Left lobe of liver (tissue), 2 donors: ENCODE data around the gene KRT26. TPM values are rescaled to one million over a fixed set of nuclear protein-coding genes. Genes with fewer than 3 reads are reported as not detected.

Source experiments
- ATAC-seq: fragments of 200-7000 bp; cut with Tn5 transposase; one replicate; pipeline ENCODE4 v1.9.1; 2020; ENCODE audit warnings: mild to moderate bottlenecking, moderate library complexity
- DNase-seq: peaks from one replicate; pipeline ENCODE4 v3.0.0-alpha.2; 2020; ENCODE audit warnings: low spot score
- total RNA-seq: library from RNA; stranded (reverse); gene quantifications from one replicate; pipeline ENCODE4 v1.2.1, GENCODE V29; 2021
- donor health status: DM: no; HTN: no; CAD: no; lungs with moderate emphysema.
- donor health status: DM: no; HTN: yes; CAD: no.

Gene KRT26
- total RNA-seq, 1 donor from 2014 or later, result not detected

DNA sequence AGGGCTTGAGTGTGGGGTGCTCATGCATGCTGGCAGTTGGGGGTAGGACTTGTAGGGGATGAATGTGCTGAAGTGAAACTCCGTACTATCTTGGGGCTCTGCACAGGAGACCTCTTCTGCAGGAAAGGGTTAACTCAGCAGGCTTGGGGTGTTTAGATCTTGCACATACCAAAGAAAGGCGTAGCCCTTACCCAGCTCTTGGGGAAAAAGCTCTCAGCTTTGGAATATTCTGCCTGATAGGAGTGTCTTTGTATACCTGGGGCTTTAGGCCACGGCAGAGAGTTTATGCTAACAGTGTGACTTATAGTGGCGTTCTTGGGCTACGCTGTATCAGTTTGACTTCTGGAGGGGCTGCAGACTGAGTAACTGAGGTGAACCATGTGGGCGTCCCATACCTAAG lies 38.0 kb downstream of the KRT26 start:
- no peak for ATAC-seq
- DNase-seq, result no peak

DNA sequence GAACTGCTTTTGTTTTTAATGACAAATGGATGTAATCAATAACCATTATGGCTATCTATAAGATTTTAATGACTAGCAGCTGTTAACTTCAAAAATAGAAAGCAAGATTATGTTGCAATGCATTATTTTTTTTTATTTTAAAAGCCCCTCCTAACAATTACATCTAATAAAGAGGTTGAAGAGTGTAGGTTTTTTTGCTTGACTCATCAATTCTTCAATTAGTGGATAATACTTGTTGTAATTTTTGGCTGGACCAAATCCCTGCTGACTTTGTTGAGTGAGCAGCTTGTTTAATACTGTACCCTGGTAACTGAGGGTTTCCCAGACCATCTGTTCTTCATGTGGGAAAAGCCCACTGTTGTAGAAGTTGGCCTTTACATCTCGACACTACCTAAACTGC lies 41.0 kb downstream of the KRT26 start:
- ATAC-seq, result no peak

DNA sequence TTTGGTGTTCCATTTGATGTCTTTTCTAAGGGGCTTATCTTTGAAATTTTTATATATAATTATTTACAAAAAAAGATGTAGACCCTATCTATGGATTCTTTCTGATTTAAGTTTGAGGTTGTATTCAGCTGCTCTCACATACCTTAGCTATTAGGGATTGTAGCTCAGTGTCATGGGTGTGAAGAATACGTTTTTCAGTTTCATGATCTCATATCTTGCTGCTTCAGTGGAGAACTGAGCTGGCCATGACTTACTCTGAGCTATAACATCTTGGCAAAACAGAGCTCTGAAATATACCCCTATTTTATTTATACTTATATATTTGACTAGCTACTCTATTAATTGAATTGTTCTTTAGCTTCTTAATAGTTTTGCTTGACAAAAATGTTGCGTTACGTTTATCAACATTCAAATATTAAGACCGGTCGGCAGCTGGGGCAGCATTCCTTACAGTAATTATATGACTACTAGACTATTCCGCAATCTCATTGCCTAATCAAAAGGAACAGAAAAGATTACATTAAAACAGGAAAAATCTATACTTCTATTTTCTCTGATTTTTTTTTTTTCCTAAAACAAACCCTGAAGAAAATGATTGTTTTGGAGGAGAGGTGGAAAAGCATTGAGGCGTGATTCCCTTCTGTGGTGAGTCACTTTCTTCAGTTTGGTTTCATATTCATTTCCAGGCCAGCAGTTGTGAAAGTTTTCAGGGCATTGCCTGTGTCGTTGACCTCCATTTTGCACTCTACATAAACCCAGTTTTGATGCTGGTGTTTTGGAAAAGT lies 44.4 kb downstream of the KRT26 start:
- DNase-seq (no peak), ATAC-seq (peak; percentile 76)

More for the DNA sequence above, 41.0 kb downstream of the KRT26 start:
- DNase-seq, result no peak

DNA sequence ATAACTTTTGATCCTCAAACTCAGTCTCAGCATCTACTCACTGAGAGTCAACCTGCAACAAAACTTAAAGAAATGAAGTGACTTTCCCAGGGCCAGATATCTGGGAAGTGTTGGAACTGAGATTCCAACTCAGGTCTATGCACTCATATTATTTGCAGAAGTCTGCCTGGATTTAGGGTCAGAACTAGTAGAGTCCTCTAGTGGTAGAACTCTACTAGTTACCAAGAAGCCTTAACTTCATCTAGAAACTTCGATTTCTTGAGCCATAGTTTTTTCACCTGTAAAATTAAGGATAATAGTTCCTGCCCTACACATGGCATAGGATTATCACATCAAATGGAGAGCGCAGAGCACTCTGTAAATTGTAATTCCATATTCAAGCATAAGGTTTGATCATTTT lies 45.1 kb downstream of the KRT26 start:
- ATAC-seq (peak; percentile 94), DNase-seq (no peak)

DNA sequence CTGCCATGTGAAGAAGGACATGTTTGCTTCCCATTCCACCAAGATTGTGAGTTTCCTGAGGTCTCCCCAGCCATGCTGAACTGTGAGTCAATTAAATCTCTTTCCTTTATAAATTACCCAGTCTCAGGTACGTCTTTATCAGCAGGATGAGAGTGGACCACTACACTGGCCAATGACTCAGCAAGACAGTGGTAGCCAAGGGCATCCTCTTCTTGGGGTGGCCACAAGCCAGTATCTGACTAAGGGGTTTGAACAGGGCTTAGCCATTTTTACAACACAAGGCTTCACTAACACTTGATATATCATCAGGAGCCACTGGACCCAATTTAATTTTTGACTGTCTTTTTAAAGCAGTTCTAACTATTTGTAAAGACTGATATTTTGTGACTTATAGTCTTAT lies 47.3 kb downstream of the KRT26 start:
- DNase-seq (no peak), ATAC-seq (no peak)

DNA sequence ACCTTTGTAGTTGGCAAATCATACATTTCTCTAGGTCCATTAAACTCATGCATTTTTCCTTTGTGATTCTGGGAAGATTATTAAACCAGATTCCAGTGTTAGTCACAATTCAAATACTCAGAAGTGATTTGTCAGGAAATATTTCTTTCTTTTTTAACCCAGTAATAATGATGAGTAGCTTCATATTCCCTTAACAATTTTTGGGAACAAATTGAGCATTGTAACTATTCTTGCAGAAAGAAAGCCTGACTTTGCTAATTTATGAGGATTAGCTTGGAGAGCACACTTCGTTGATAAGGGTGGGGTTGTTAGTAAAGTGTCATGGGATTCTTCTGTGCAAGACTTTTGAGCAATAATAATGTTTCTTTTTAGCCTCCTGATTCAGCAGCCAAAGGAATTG lies 49.8 kb downstream of the KRT26 start:
- DNase-seq (no peak), ATAC-seq (no peak)

DNA sequence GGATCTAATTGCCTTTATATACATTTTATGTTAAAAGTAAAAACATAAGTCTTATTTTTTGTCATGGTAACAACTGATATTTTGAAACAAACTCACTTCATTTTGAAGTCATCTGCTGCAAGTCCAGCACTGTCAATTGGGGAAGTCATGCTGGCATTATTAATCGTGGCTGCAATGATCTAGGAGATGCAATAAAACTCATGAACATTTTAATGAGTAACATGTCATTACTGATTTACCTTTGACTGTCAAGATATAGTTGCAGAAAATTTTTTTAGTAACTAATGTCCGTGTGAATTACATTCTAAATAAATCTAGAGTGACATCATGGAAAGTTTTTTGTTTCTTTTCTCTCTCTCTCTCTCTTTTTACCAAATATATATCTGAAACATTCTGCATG lies 51.1 kb downstream of the KRT26 start:
- no peak for DNase-seq
- no peak for ATAC-seq

DNA sequence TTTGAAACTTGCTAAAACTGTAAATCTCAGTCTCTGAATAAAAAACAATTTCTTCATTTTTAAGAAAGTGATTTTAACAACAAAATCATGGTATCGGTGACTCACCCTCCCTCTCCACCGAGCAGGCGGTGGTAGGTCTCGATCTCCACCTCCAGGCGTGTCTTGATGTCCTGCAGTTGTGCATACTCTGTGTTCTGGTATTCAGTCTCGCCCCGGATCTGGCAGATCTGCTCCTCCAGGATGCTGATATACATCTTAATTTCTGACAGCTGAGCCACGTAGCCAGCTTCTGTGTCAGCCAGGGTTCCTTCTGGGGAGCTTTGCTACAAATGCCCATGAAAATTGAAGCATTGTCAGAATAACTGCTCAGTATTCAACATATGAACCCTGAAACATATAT lies 53.1 kb downstream of the KRT26 start:
- no peak for DNase-seq

DNA sequence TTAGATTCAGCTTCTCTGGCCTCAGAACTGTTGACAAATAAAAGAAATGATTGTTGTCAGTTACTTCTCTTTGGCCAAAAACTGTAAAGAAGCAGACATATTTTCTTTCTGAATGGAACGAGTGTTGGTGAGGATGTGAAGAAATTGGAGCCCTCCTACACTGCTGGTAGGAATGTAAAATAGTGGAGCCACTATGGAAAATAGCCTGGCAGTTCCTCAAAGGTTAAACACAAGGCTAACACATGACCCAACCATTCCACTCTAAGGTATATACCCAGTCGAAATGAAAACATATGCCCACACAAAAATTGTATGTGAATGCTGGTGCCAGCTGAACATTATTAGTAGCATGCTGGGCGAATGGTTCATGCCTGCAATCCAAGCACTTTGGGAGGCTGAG lies 54.2 kb downstream of the KRT26 start:
- DNase-seq (no peak), ATAC-seq (no peak)

More for the DNA sequence above, 53.1 kb downstream of the KRT26 start:
- ATAC-seq, result no peak

Other genes starting within 250 kb of the KRT26 start
- 0.75 TPM for gene CCR7, start 206.7 kb downstream of the KRT26 start, total RNA-seq
- 28.3 TPM for gene SMARCE1, start 124.4 kb downstream of the KRT26 start, total RNA-seq
- gene KRT222, start 107.0 kb downstream of the KRT26 start, total RNA-seq, result 2.4 TPM
- not detected for gene KRT24, start 68.4 kb downstream of the KRT26 start, total RNA-seq
- not detected for gene KRT25, start 16.9 kb downstream of the KRT26 start, total RNA-seq
- gene KRT27, start 10.3 kb upstream of the KRT26 start, total RNA-seq, result not detected
- not detected for gene KRT28, start 27.8 kb upstream of the KRT26 start, total RNA-seq
- gene KRT10, start 50.4 kb upstream of the KRT26 start, total RNA-seq, result 12.2 TPM
- not detected for gene KRT12, start 95.0 kb upstream of the KRT26 start, total RNA-seq
- 0.40 TPM for gene KRT20, start 113.0 kb upstream of the KRT26 start, total RNA-seq
- gene KRT23, start 165.4 kb upstream of the KRT26 start, total RNA-seq, result 0.13 TPM
- gene KRT39, start 194.7 kb upstream of the KRT26 start, total RNA-seq, result not detected
- not detected for gene KRT40, start 212.1 kb upstream of the KRT26 start, total RNA-seq
- not detected for gene KRTAP3-3, start 222.0 kb upstream of the KRT26 start, total RNA-seq
- gene KRTAP3-2, start 227.7 kb upstream of the KRT26 start, total RNA-seq, result not detected
- not detected for gene KRTAP3-1, start 236.9 kb upstream of the KRT26 start, total RNA-seq